Neural cell (in vitro differentiated cells): Measurements from ENCODE around the gene CHRNA7. TPM values are rescaled to one million over a fixed set of nuclear protein-coding genes. Genes with fewer than 3 reads are reported as not detected.

Experiments
- H2AFZ ChIP-seq: fragments of 200-600, 300-800 bp; sonication (generic), shearing (Covaris generic); 2 replicates; pipeline ENCODE4 v1.6.0; 2014; ENCODE audit warnings: low read depth, mild to moderate bottlenecking, antibody characterized with exemption, low read length, moderate library complexity
- H3F3A ChIP-seq: fragments of 200-600 bp; shearing (Covaris generic); 2 replicates; pipeline ENCODE4 v1.6.1; 2016; ENCODE audit warnings: mild to moderate bottlenecking, moderate library complexity, mixed read lengths, antibody characterized with exemption, low read length; ENCODE audit not compliant: insufficient read depth, poor library complexity, severe bottlenecking
- H3K27ac ChIP-seq: fragments of 200-600, 300-800 bp; sonication (generic), shearing (Covaris generic); 2 replicates; pipeline ENCODE4 v1.5.1; 2014; ENCODE audit warnings: mild to moderate bottlenecking, low read length, moderate library complexity
- H3K27me3 ChIP-seq: fragments of 300-800, 200-600 bp; sonication (generic), shearing (Covaris generic); 2 replicates; pipeline ENCODE4 v1.6.0; 2014; ENCODE audit warnings: mild to moderate bottlenecking, low read depth, low read length, moderate library complexity; ENCODE audit not compliant: insufficient read depth
- H3K36me3 ChIP-seq: fragments of 300-800, 200-600 bp; sonication (generic), shearing (Covaris generic); 2 replicates; pipeline ENCODE4 v1.5.1; 2014; ENCODE audit warnings: mild to moderate bottlenecking, antibody characterized with exemption, low read length, moderate library complexity; ENCODE audit not compliant: insufficient read depth
- H3K4me2 ChIP-seq: fragments of 300-800, 200-600 bp; sonication (generic), shearing (Covaris generic); 2 replicates; pipeline ENCODE4 v1.6.0; 2014; ENCODE audit warnings: mild to moderate bottlenecking, low read length
- H3K4me3 ChIP-seq: fragments of 300-800, 200-600 bp; sonication (generic), shearing (Covaris generic); 2 replicates; pipeline ENCODE4 v1.5.1; 2014; ENCODE audit warnings: mild to moderate bottlenecking, low read length, moderate library complexity
- H3K79me2 ChIP-seq: fragments of 200-600 bp; shearing (Covaris generic); replicated peaks from 2 replicates; pipeline ENCODE4 v1.6.0; 2014; ENCODE audit warnings: mild to moderate bottlenecking, low read length, moderate library complexity; ENCODE audit not compliant: insufficient read depth
- H3K9ac ChIP-seq: fragments of 300-800, 200-600 bp; sonication (generic), shearing (Covaris generic); 2 replicates; pipeline ENCODE4 v1.6.1; 2016; ENCODE audit warnings: mild to moderate bottlenecking, low read length, mixed read lengths
- H3K9me2 ChIP-seq: fragments of 200-600 bp; shearing (Covaris generic); 2 replicates; pipeline ENCODE4 v1.6.1; 2016; ENCODE audit warnings: mild to moderate bottlenecking, low read length, mixed read lengths; ENCODE audit not compliant: insufficient read depth
- H3K9me3 ChIP-seq: fragments of 200-600, 300-800 bp; sonication (generic), shearing (Covaris generic); 2 replicates; pipeline ENCODE4 v1.6.1; 2016; ENCODE audit warnings: mild to moderate bottlenecking, mixed run types, low read length, moderate library complexity, mixed read lengths
- H4K20me1 ChIP-seq: fragments of 200-600 bp; shearing (Covaris generic); 2 replicates; pipeline ENCODE4 v1.6.1; 2016; ENCODE audit warnings: mild to moderate bottlenecking, mixed run types; ENCODE audit not compliant: insufficient read depth
- CTCF ChIP-seq: fragments of 450-650 bp; IDR thresholded peaks from 2 replicates; pipeline ENCODE4 v1.5.1; 2014; ENCODE audit warnings: antibody characterized with exemption, mild to moderate bottlenecking, moderate library complexity; ENCODE audit not compliant: poor library complexity, severe bottlenecking
- EP300 ChIP-seq: fragments of 450-650 bp; conservative IDR thresholded peaks from 2 replicates; pipeline ENCODE4 v1.6.1; 2014; ENCODE audit warnings: antibody characterized with exemption, mild to moderate bottlenecking, moderate library complexity; ENCODE audit not compliant: poor library complexity, severe bottlenecking
- EZH2 ChIP-seq: fragments of 200-600, 300-800 bp; shearing (Covaris generic), sonication (generic); IDR thresholded peaks from 2 replicates; pipeline ENCODE4 v1.6.1; 2014; ENCODE audit warnings: antibody characterized with exemption, low read length, borderline replicate concordance, mild to moderate bottlenecking; ENCODE audit not compliant: insufficient read depth, poor library complexity, severe bottlenecking
- MXI1 ChIP-seq: fragments of 450-650 bp; conservative IDR thresholded peaks from 2 replicates; pipeline ENCODE4 v1.6.1; 2014; ENCODE audit warnings: antibody characterized with exemption, mild to moderate bottlenecking; ENCODE audit not compliant: poor library complexity, severe bottlenecking
- POLR2AphosphoS5 ChIP-seq: IDR thresholded peaks from 2 replicates; pipeline ENCODE4 v1.6.1; 2012
- RAD21 ChIP-seq: fragments of 450-650 bp; conservative IDR thresholded peaks from 2 replicates; pipeline ENCODE4 v1.6.1; 2014; ENCODE audit warnings: antibody characterized with exemption, mild to moderate bottlenecking, moderate library complexity
- REST ChIP-seq: IDR thresholded peaks from 2 replicates; pipeline ENCODE4 v1.6.1; 2012; ENCODE audit warnings: borderline replicate concordance
- SMC3 ChIP-seq: fragments of 450-650 bp; conservative IDR thresholded peaks from 2 replicates; pipeline ENCODE4 v1.6.1; 2014; ENCODE audit warnings: antibody characterized with exemption, mild to moderate bottlenecking, moderate library complexity; ENCODE audit not compliant: poor library complexity
- TAF1 ChIP-seq: IDR thresholded peaks from 2 replicates; pipeline ENCODE4 v1.6.1; 2012; ENCODE audit warnings: low read depth
- polyA plus RNA-seq: library from polyadenylated mRNA; depleted of rRNA; stranded (reverse); fragments of >200 nt; gene quantifications from 2 replicates; pipeline ENCODE4 v1.2.3, GENCODE V29; 2014

Gene CHRNA7
- polyA plus RNA-seq, 1 donor from 2014 or later: 5.0 TPM

GRCh38 chr15:32089851-32090359, 59.6 kb downstream of the CHRNA7 start:
- H3K9me2 ChIP-seq: no peaks in the 10 kb centered on the region
- H2AFZ ChIP-seq: no peak overlapping the region
- no peak overlapping the region for H3K27ac ChIP-seq
- no peaks in the 10 kb centered on the region for H4K20me1 ChIP-seq
- H3K4me2 ChIP-seq: no peak overlapping the region
- no peaks in the 10 kb centered on the region for H3K79me2 ChIP-seq
- H3K4me3 ChIP-seq: no peak overlapping the region
- TF ChIP-seq MXI1 (no peak), TAF1 (no peak), CTCF (no peak), SMC3 (no peak), EP300 (no peak), REST (no peak), RAD21 (no peak), POLR2AphosphoS5 (no peak), EZH2 (no peak)
- H3K9me3 ChIP-seq: no peaks in the 10 kb centered on the region
- no peaks in the 10 kb centered on the region for H3F3A ChIP-seq
- H3K27me3 ChIP-seq: no peaks in the 10 kb centered on the region
- no peak overlapping the region for H3K9ac ChIP-seq
- no peaks in the 10 kb centered on the region for H3K36me3 ChIP-seq

- Histone ChIP-seq H3K36me3 (no peaks in the 10 kb centered on the region), H3K79me2 (no peaks in the 10 kb centered on the region), H3F3A (no peaks in the 10 kb centered on the region), H3K9me2 (no peaks in the 10 kb centered on the region), H3K4me3 (no peak overlapping the region), H2AFZ (no peak overlapping the region), H3K4me2 (no peak overlapping the region), H3K9ac (no peak overlapping the region), H3K27ac (no peak overlapping the region), H4K20me1 (no peaks in the 10 kb centered on the region), H3K27me3 (no peaks in the 10 kb centered on the region), H3K9me3 (no peaks in the 10 kb centered on the region)
- TF ChIP-seq POLR2AphosphoS5 (no peak), MXI1 (no peak), EZH2 (no peak), EP300 (no peak), RAD21 (no peak), CTCF (no peak), TAF1 (no peak), REST (no peak), SMC3 (no peak)
Measured at GRCh38 chr15:32091505-32092380, 61.4 kb downstream of the CHRNA7 start.
